Inflammatory macrophage (primary cell): Measurements from ENCODE around the gene PGRMC2.
A peak's percentile ranks its signal among the peaks of the same experiment; 100 is the strongest.

ENCODE experiments used
- DNase-seq, 2 donors: peaks; one replicate each; pipeline ENCODE4 v3.0.0-alpha.2; 2020 to 2022
- total RNA-seq, 18 experiments: gene quantifications; one replicate each; lab custom pipeline; 2026; ENCODE audit warnings: mixed read lengths in 6 of 18, inconsistent platforms in 2 of 18; lab: John Stamatoyannopoulos, UW

The PGRMC2 gene
- total RNA-seq: 4.4 to 21.4 (median 10.9) reads per million in 18 experiments

- DNase-seq: no peak
Observed at GRCh38 chr4:128287141-128287870, at the start of gene PGRMC2. TSS of gene PGRMC2 (minus strand) at chr4:128287813. CDS start at chr4:128287790, 23 bp downstream.

GRCh38 chr4:128335541-128335940 lies 47.9 kb upstream of the PGRMC2 start:
- DNase-seq: no peak

GRCh38 chr4:128334256-128334655 lies 46.6 kb upstream of the PGRMC2 start:
- no peak for DNase-seq

GRCh38 chr4:128333309-128334018 lies 45.9 kb upstream of the PGRMC2 start:
- peak; percentile 7 to 55 for DNase-seq

GRCh38 chr4:128332081-128332480 lies 44.5 kb upstream of the PGRMC2 start:
- no peak for DNase-seq

- no peak for DNase-seq
Observed at GRCh38 chr4:128329638-128330037, 42.0 kb upstream of the PGRMC2 start.

GRCh38 chr4:128328106-128328505 lies 40.5 kb upstream of the PGRMC2 start:
- DNase-seq: no peak

- no peak for DNase-seq
Observed at GRCh38 chr4:128323401-128323800, 35.8 kb upstream of the PGRMC2 start.

GRCh38 chr4:128322986-128323385 lies 35.4 kb upstream of the PGRMC2 start:
- no peak for DNase-seq

- DNase-seq: no peak
Observed at GRCh38 chr4:128322311-128322710, 34.7 kb upstream of the PGRMC2 start.

GRCh38 chr4:128320656-128321055 lies 33.0 kb upstream of the PGRMC2 start:
- DNase-seq: no peak

GRCh38 chr4:128315756-128316520 lies 28.3 kb upstream of the PGRMC2 start:
- peak; percentile 24 to 41 for DNase-seq

- no peak for DNase-seq
Observed at GRCh38 chr4:128311659-128312403, 24.2 kb upstream of the PGRMC2 start.

GRCh38 chr4:128310266-128310697 lies 22.7 kb upstream of the PGRMC2 start:
- DNase-seq: no peak

GRCh38 chr4:128309585-128309984 lies 22.0 kb upstream of the PGRMC2 start:
- no peak for DNase-seq

- no peak for DNase-seq
Observed at GRCh38 chr4:128308986-128309385, 21.4 kb upstream of the PGRMC2 start.

GRCh38 chr4:128307123-128307571 lies 19.5 kb upstream of the PGRMC2 start:
- DNase-seq: no peak

- no peak for DNase-seq
Observed at GRCh38 chr4:128305942-128306341, 18.3 kb upstream of the PGRMC2 start.

- DNase-seq: no peak
Observed at GRCh38 chr4:128303986-128304385, 16.4 kb upstream of the PGRMC2 start.

- DNase-seq: no peak
Observed at GRCh38 chr4:128303405-128303785, 15.8 kb upstream of the PGRMC2 start.

GRCh38 chr4:128301979-128302378 lies 14.4 kb upstream of the PGRMC2 start:
- DNase-seq: no peak

GRCh38 chr4:128299848-128300247 lies 12.2 kb upstream of the PGRMC2 start:
- no peak for DNase-seq
